Vagina (tissue), 2 donors: ENCODE measurements around the gene NAV2.

Experiments used
- POLR2A ChIP-seq, 2 donors: fragments of 450-650 bp; IDR thresholded peaks; one replicate each; pipeline ENCODE4 v1.6.1; 2017; ENCODE audit warnings: antibody characterized with exemption in 2 of 2, mild to moderate bottlenecking in 2 of 2, moderate library complexity in 2 of 2
- TF ChIP-seq, protein P1 (sequence below), 3 experiments: fragments of 450-650 bp in 2 of 3; fragments of 200-600 bp in 1 of 3; sonication (generic) in 1 of 3; IDR thresholded peaks; one replicate each; pipeline ENCODE4 v1.5.1; 2017 to 2019; ENCODE audit warnings: antibody characterized with exemption in 3 of 3, mild to moderate bottlenecking in 2 of 3, moderate library complexity in 2 of 3

DNA sequence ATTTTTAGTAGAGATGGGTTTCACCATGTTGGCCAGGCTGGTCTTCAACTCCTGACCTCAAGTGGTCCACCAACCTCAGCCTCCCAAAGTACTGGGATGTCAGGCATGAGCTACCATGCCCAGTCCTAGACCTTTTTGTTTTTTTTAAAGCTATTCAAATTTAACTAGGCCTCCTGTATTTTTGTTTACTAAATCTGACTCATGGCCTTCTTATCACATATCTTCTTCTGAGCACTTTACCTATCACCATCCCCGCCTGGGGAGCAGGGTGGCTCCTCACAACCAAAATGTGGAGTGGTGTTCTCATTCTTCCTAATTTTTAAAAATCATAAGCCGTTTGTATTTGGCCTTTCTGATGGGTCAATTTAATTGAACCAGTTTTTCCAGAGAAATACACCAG is 355.0 kb downstream of the NAV2 start:
- TF ChIP-seq, protein P1, sequence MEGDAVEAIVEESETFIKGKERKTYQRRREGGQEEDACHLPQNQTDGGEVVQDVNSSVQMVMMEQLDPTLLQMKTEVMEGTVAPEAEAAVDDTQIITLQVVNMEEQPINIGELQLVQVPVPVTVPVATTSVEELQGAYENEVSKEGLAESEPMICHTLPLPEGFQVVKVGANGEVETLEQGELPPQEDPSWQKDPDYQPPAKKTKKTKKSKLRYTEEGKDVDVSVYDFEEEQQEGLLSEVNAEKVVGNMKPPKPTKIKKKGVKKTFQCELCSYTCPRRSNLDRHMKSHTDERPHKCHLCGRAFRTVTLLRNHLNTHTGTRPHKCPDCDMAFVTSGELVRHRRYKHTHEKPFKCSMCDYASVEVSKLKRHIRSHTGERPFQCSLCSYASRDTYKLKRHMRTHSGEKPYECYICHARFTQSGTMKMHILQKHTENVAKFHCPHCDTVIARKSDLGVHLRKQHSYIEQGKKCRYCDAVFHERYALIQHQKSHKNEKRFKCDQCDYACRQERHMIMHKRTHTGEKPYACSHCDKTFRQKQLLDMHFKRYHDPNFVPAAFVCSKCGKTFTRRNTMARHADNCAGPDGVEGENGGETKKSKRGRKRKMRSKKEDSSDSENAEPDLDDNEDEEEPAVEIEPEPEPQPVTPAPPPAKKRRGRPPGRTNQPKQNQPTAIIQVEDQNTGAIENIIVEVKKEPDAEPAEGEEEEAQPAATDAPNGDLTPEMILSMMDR (IDR thresholded peaks at IDR 0.05) = no peak
- TF ChIP-seq POLR2A (IDR thresholded peaks at IDR 0.05) = no peak
